HepG2 (cell line): ENCODE data around the gene ZPBP. TPM values are rescaled to one million over a fixed set of nuclear protein-coding genes. Genes with fewer than 3 reads are reported as not detected.

Experiments used
- ATAC-seq: fragments of 200-7000 bp; cut with Tn5 transposase; 3 replicates; pipeline ENCODE4 v1.9.1; 2020; ENCODE audit warnings: mild to moderate bottlenecking, moderate library complexity
- BruUV-seq: library from RNA; stranded (reverse); fragments of 400-500 nt; replicated peaks from 2 replicates; lab custom pipeline; 2021; lab: Mats Ljungman, UMichigan
- CTCF ChIA-PET: fragments of 300-600 bp; formaldehyde crosslinking; extraction: SDS; loops from one replicate; lab custom pipeline; 2021; ENCODE audit warnings: low total read pairs, inconsistent platforms, low intra/inter-chr PET ratio; lab: Yijun Ruan, JAX
- POLR2A ChIA-PET: fragments of 350-600 bp; sonication (Branson Sonifier 250); formaldehyde crosslinking; loops from one replicate; lab custom pipeline; 2020; ENCODE audit warnings: antibody characterized with exemption, inconsistent platforms; lab: Yijun Ruan, JAX
- DNase-seq: peaks from one replicate; pipeline ENCODE4 v3.0.0-alpha.2; 2015; ENCODE audit warnings: low spot score
- FAIRE-seq: peaks from 3 replicates; lab custom pipeline; 2011; peaks lifted over from hg19 to GRCh38; lab: Jason Lieb, UNC
- H2AFZ ChIP-seq: one replicate; pipeline ENCODE4 v1.6.1; 2011; ENCODE audit warnings: low read length, inconsistent platforms
- H3K27ac ChIP-seq: fragments of 300-600 bp; 3 replicates; pipeline ENCODE4 v1.8.0; 2011; ENCODE audit warnings: mixed run types, mild to moderate bottlenecking, mixed read lengths, low read length, inconsistent platforms; ENCODE audit not compliant: insufficient read depth; ENCODE audit errors: extremely low read length
- H3K27me3 ChIP-seq, 2 experiments: fragments of 200-600 bp in 1 of 2; 2 replicates in 1 of 2; 3 replicates in 1 of 2; pipeline versions ENCODE4 v1.6.0 to v1.8.0; 2011; ENCODE audit warnings: low read length in 2 of 2, mild to moderate bottlenecking in 2 of 2, moderate library complexity in 2 of 2, inconsistent platforms in 1 of 2; ENCODE audit not compliant: insufficient read depth in 2 of 2, control insufficient read depth in 1 of 2
- H3K36me3 ChIP-seq, 2 experiments: fragments of 200-600 bp in 1 of 2; replicated peaks in 1 of 2; 2 replicates in 1 of 2; 3 replicates in 1 of 2; pipeline versions ENCODE4 v1.5.1 to v1.8.0; 2011; ENCODE audit warnings: low read length in 2 of 2, inconsistent platforms in 1 of 2; ENCODE audit not compliant: insufficient read depth in 2 of 2, control insufficient read depth in 1 of 2
- H3K4me1 ChIP-seq: 2 replicates; pipeline ENCODE4 v1.5.1; 2012; ENCODE audit warnings: low read length, inconsistent platforms; ENCODE audit not compliant: insufficient read depth
- H3K4me2 ChIP-seq: 2 replicates; pipeline ENCODE4 v1.6.0; 2011; ENCODE audit warnings: low read depth, low read length, inconsistent platforms
- H3K4me3 ChIP-seq, 3 experiments: fragments of 200-600 bp in 1 of 3; sonication (generic), shearing (Covaris generic) in 1 of 3; replicated peaks in 1 of 3; 2 replicates each; pipeline ENCODE4 v1.5.1; 2011 to 2016; ENCODE audit warnings: low read length in 3 of 3, inconsistent platforms in 2 of 3, low read depth in 2 of 3, mild to moderate bottlenecking in 2 of 3, control low read depth in 1 of 3, mixed read lengths in 1 of 3; ENCODE audit not compliant: insufficient read depth in 1 of 3
- H3K79me2 ChIP-seq: one replicate; pipeline ENCODE4 v1.6.1; 2011; ENCODE audit warnings: low read length, inconsistent platforms; ENCODE audit not compliant: insufficient read depth
- H3K9ac ChIP-seq: 2 replicates; pipeline ENCODE4 v1.6.0; 2011; ENCODE audit warnings: mild to moderate bottlenecking, low read depth, low read length, inconsistent platforms; ENCODE audit not compliant: insufficient read depth
- H3K9me3 ChIP-seq: 2 replicates; pipeline ENCODE4 v1.5.1; 2012; ENCODE audit warnings: mild to moderate bottlenecking, low read length
- H4K20me1 ChIP-seq: 2 replicates; pipeline ENCODE4 v1.6.0; 2011; ENCODE audit warnings: inconsistent platforms, mild to moderate bottlenecking, low read length, moderate library complexity; ENCODE audit not compliant: insufficient read depth
- ELF4 ChIP-seq: sonication (generic); formaldehyde crosslinking; IDR thresholded peaks from 2 replicates; pipeline ENCODE4 v1.5.0; 2020; ENCODE audit warnings: missing genetic modification reagents, mild to moderate bottlenecking, moderate library complexity, borderline replicate concordance
- ETV6 ChIP-seq: sonication (generic); formaldehyde crosslinking; conservative IDR thresholded peaks from 2 replicates; pipeline ENCODE4 v1.4.0; 2020; ENCODE audit warnings: missing genetic modification reagents
- FOXJ3 ChIP-seq: sonication (generic); formaldehyde crosslinking; IDR thresholded peaks from 2 replicates; pipeline ENCODE4 v1.4.0; 2020; ENCODE audit warnings: missing genetic modification reagents, mild to moderate bottlenecking, borderline replicate concordance
- GATAD2A ChIP-seq: IDR thresholded peaks from 2 replicates; pipeline ENCODE4 v1.6.1; 2016
- KAT7 ChIP-seq: IDR thresholded peaks from 2 replicates; pipeline ENCODE4 v1.6.1; 2018; ENCODE audit warnings: borderline replicate concordance, missing compliant biosample characterization
- NR2F6 ChIP-seq, 2 experiments: IDR thresholded peaks; 2 replicates each; pipeline ENCODE4 v1.6.1; 2016; ENCODE audit warnings: antibody characterized with exemption in 1 of 2, mild to moderate bottlenecking in 1 of 2
- SOX6 ChIP-seq, 2 experiments: fragments of 450-650 bp in 1 of 2; sonication (generic) in 1 of 2; formaldehyde crosslinking in 1 of 2; IDR thresholded peaks; 2 replicates each; pipeline versions ENCODE4 v1.4.0 to v1.6.1; 2017 to 2020; ENCODE audit warnings: antibody characterized with exemption in 1 of 2, mild to moderate bottlenecking in 1 of 2, missing genetic modification reagents in 1 of 2
- SP5 ChIP-seq: IDR thresholded peaks from 2 replicates; pipeline ENCODE4 v1.6.1; 2016; ENCODE audit warnings: low read depth, borderline replicate concordance
- SSRP1 ChIP-seq: IDR thresholded peaks from 2 replicates; pipeline ENCODE4 v1.6.1; 2016; ENCODE audit warnings: control low read depth
- TOPORS ChIP-seq: sonication (generic); formaldehyde crosslinking; IDR thresholded peaks from 2 replicates; pipeline ENCODE4 v1.8.0; 2023; ENCODE audit warnings: mild to moderate bottlenecking, missing genetic modification reagents
- U2AF1 ChIP-seq: fragments of 200-400 bp; formaldehyde crosslinking; optimal IDR thresholded peaks from 2 replicates; pipeline ENCODE3; 2017; ENCODE audit warnings: mild to moderate bottlenecking, low read depth, low read length
- ZNF136 ChIP-seq: sonication (generic); formaldehyde crosslinking; IDR thresholded peaks from 2 replicates; pipeline ENCODE4 v1.8.1; 2022; ENCODE audit warnings: low read depth, mild to moderate bottlenecking, moderate library complexity, missing genetic modification reagents
- ZNF17 ChIP-seq: sonication (generic); formaldehyde crosslinking; IDR thresholded peaks from 2 replicates; pipeline ENCODE4 v1.5.0; 2020; ENCODE audit warnings: mild to moderate bottlenecking, missing genetic modification reagents
- ZNF264 ChIP-seq: sonication (generic); formaldehyde crosslinking; IDR thresholded peaks from 2 replicates; pipeline ENCODE4 v1.4.0; 2020; ENCODE audit warnings: missing genetic modification reagents
- ZNF768 ChIP-seq: sonication (generic); formaldehyde crosslinking; IDR thresholded peaks from 2 replicates; pipeline ENCODE4 v1.4.0; 2020; ENCODE audit warnings: missing genetic modification reagents
- ZNF782 ChIP-seq: sonication (generic); formaldehyde crosslinking; IDR thresholded peaks from 2 replicates; pipeline ENCODE4 v1.4.0; 2020; ENCODE audit warnings: missing genetic modification reagents, mild to moderate bottlenecking, borderline replicate concordance
- ZSCAN12 ChIP-seq: sonication (generic); formaldehyde crosslinking; IDR thresholded peaks from 2 replicates; pipeline ENCODE4 v1.9.0; 2021; ENCODE audit warnings: mild to moderate bottlenecking, missing genetic modification reagents
- WGBS: methylation state at CpG from one replicate; pipeline ENCODE4 v1.1.6; 2017; ENCODE audit warnings: low lambda C conversion rate; 5-methylcytosine and 5-hydroxymethylcytosine counted together
- in situ Hi-C: cut with HindIII; loops from 2 replicates; pipeline ENCODE4 v1.10.0; 2017; ENCODE audit warnings: low pct_unique_long_range_greater_than_20kb; ENCODE audit not compliant: extremely low pct_ligation_motif_present
- intact Hi-C: fragments of 100-400 bp; cut with micrococcal nuclease; formaldehyde crosslinking; loops from one replicate; pipeline ENCODE4 v1.10.0; 2022; ENCODE audit not compliant: unreplicated experiment
- polyA plus RNA-seq, 8 experiments: library from polyadenylated mRNA; depleted of rRNA in 3 of 8; stranded (reverse) in 7 of 8; unstranded in 1 of 8; fragments of >200 nt; fragmentation: Illumina TruSeq in 4 of 8; extraction: Trizol in 4 of 8; gene quantifications; 2 replicates each; pipeline versions ENCODE4 v1.2.1 to v1.2.3, GENCODE V29; 2011 to 2016; ENCODE audit warnings: low read depth in 4 of 8, missing spikeins in 1 of 8, mixed read lengths in 1 of 8; ENCODE audit not compliant: insufficient read depth in 1 of 8
- total RNA-seq, 5 experiments: library from RNA; depleted of rRNA; stranded (reverse); fragments of >200 nt; fragmentation: Illumina TruSeq; extraction: Trizol; gene quantifications; 2 replicates each; pipeline ENCODE4 v1.2.3, GENCODE V29; 2016; ENCODE audit warnings: low read depth in 1 of 5
- TF ChIP-seq, protein P1 (sequence below): IDR thresholded peaks from 2 replicates; pipeline ENCODE4 v1.6.1; 2016; ENCODE audit warnings: missing biosample characterization, missing genetic modification reagents, low read depth
- TF ChIP-seq, protein P2 (sequence below): sonication (generic); formaldehyde crosslinking; IDR thresholded peaks from 2 replicates; pipeline ENCODE4 v1.8.0; 2022; ENCODE audit warnings: low read depth, missing genetic modification reagents

Gene ZPBP
- total and polyA plus RNA-seq, 2 of the 13 experiments (the other 11 are each of a cell fraction or from before 2014, with no cell fraction given) = not detected

DNA sequence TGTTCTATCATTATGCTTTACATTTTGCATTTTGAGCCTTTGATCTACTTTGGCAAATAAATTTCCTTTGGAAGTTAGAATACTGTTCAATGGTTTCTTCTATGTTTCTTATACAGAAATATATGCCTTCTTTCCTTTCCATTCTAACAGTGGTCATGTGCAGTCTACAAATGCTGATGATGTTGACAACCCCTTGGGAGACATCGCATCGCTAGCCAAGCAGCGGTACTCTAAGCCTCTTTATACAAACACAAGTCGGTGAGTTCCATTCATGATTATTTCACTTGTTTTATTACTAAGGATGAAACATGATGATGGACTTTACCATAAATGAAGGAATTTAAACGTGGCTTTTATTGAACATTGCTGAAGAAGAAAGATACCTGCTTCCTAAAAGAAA is 48.1 kb upstream of the ZPBP start:
- 24% methylated on average over 5 of the region's 5 CpGs for WGBS
- no peak overlapping the region for H3K4me3 ChIP-seq
- H3K4me1 ChIP-seq = no peaks in the 10 kb centered on the region
- BruUV-seq = no TSS peak
- no peaks in the 10 kb centered on the region for H3K36me3 ChIP-seq
- no peak overlapping the region for H2AFZ ChIP-seq
- no peak for FAIRE-seq
- TF ChIP-seq ZSCAN12 (CRISPR knock-in tag) = no peak
- no peak for TF ChIP-seq ZNF17 (CRISPR knock-in tag)
- TF ChIP-seq TOPORS = no peak
- TF ChIP-seq SOX6 (IDR thresholded peaks at IDR 0.05) = no peak
- TF ChIP-seq SOX6 (CRISPR knock-in tag; IDR thresholded peaks at IDR 0.05) = no peak
- TF ChIP-seq FOXJ3 (CRISPR knock-in tag) = no peak
- TF ChIP-seq SP5 (CRISPR knock-in tag) = no peak
- no peak for TF ChIP-seq KAT7 (CRISPR knock-in tag)
- TF ChIP-seq SSRP1 (CRISPR knock-in tag) = no peak
- TF ChIP-seq ZNF782 (CRISPR knock-in tag) = no peak
- no peak for TF ChIP-seq ZNF264 (CRISPR knock-in tag)
- TF ChIP-seq, protein P1, sequence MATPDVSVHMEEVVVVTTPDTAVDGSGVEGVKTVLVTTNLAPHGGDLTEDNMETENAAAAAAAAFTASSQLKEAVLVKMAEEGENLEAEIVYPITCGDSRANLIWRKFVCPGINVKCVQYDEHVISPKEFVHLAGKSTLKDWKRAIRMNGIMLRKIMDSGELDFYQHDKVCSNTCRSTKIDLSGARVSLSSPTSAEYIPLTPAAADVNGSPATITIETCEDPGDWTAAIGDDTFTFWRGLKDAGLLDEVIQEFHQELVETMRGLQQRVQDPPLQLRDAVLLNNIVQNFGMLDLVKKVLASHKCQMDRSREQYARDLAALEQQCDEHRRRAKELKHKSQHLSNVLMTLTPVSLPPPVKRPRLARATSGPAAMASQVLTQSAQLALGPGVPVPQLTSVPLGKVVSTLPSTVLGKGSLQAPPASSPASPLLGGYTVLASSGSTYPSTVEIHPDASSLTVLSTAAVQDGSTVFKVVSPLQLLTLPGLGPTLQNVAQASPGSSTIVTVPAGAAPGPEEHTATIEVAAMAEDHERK (CRISPR knock-in tag) = no peak
- no peak for TF ChIP-seq GATAD2A (CRISPR knock-in tag)
- no peak for TF ChIP-seq NR2F6 (IDR thresholded peaks at IDR 0.05)
- TF ChIP-seq NR2F6 (CRISPR knock-in tag; IDR thresholded peaks at IDR 0.05) = no peak
- TF ChIP-seq, protein P2, sequence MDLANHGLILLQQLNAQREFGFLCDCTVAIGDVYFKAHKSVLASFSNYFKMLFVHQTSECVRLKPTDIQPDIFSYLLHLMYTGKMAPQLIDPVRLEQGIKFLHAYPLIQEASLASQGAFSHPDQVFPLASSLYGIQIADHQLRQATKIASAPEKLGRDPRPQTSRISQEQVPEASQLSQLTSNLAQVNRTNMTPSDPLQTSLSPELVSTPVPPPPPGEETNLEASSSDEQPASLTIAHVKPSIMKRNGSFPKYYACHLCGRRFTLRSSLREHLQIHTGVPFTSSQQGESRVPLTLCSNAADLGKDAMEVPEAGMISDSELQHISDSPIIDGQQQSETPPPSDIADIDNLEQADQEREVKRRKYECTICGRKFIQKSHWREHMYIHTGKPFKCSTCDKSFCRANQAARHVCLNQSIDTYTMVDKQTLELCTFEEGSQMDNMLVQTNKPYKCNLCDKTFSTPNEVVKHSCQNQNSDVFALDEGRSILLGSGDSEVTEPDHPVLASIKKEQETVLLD (CRISPR knock-in tag) = no peak
- no peak for TF ChIP-seq U2AF1
- no peak for TF ChIP-seq ZNF768 (CRISPR knock-in tag)
- no peak for TF ChIP-seq ETV6 (CRISPR knock-in tag)
- no peak for TF ChIP-seq ELF4 (CRISPR knock-in tag)
- no peak for TF ChIP-seq ZNF136 (CRISPR knock-in tag)
- H3K27ac ChIP-seq = no peak overlapping the region
- H3K79me2 ChIP-seq = no peaks in the 10 kb centered on the region
- POLR2A ChIA-PET = no interaction called here
- H3K27me3 ChIP-seq = no peaks in the 10 kb centered on the region
- no peak for DNase-seq
- in situ Hi-C loops (loop anchor here (10.0 to 25.0 kb wide), 2 partner anchors 274 to 546 kb away; no protein-coding TSS in a partner anchor), intact Hi-C loops (no loop called here)
- no peak overlapping the region for H3K9ac ChIP-seq
- no peak for ATAC-seq
- CTCF ChIA-PET = no interaction called here
- H3K4me2 ChIP-seq = no peak overlapping the region
- no peaks in the 10 kb centered on the region for H3K9me3 ChIP-seq
- no peaks in the 10 kb centered on the region for H4K20me1 ChIP-seq
